ENCODE data around the gene SMCO1. TPM values are rescaled to one million over a fixed set of nuclear protein-coding genes. Genes with fewer than 3 reads are reported as not detected.

The SMCO1 gene
- total and polyA plus RNA-seq, 2 experiments from 2014 or later, result not detected

DNA sequence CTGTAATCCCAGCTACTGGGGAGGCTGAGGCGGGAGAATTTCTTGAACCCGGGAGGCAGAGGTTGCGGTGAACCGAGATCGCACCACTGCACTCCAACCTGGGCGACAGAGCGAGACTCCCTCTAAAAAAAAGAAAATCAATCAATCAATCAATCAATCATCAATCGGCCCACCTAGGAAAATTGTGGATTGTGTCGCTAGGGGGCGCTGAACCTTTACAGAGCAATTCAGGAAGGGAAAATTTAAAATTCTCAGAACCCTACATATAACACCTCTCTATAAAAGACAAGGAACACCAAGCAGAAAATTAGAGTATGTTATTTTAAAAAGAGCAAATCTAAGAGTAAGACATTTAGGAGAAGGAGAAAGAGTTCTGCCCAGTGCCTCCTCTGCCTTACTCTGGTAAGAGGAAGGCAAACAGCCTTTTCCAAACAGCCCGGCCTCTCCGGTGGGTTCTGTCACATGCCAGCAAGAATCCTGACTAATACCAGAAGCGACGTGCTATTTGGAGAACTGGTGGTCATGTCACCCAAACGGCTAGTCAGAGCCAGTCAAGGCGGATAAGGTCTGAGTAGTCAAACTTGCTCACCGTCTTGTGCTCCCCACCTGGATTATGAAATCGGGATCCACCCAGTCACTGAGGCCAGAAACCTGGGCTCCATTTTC lies 22.3 kb upstream of the SMCO1 start:
- ATAC-seq, result 0 out of 3 replicates have a peak, but pooled peaks have one; percentile 14
- no peak overlapping the region for H3K27ac Mint-ChIP-seq

DNA sequence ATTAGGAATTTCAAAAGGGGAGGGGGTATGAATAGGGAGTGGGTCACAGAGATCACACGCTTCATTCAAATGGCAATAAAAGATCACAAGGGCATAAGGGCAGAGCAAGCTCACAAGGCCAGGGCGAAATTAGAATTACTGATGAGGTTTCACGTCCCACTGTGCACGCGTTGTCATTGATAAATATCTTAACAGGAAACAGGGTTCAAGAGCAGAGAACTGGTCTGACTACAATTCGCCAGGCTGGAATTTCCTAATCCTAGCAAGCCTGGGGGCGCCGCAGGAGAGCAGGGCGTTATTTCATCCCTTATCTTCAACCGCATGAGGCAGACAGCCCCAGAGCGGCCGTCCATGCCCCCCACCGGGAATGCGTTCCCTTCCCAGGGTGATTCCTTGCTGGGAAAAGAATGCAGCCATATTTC lies 18.1 kb upstream of the SMCO1 start:
- Mint-ChIP-seq H3K9me3 (peaks cover 20% of the 10 kb centered on the region), H3K4me3 (peak overlapping the region; percentile 7; the same call in 2 of the 3 replicates), H3K27ac (peak overlapping the region; percentile 34; the same call in 1 of the 2 replicates), H3K36me3 (ENCODE audit: low read depth) (peaks cover 11% of the 10 kb centered on the region), H3K27me3 (ENCODE audit: insufficient read depth, low read depth, poor library complexity) (peaks cover 13% of the 10 kb centered on the region), H3K4me1 (peaks cover 13% of the 10 kb centered on the region)
- Histone ChIP-seq H3K36me3 (ENCODE audit: insufficient read depth) (no peaks in the 10 kb centered on the region), H3K9me2 (ENCODE audit: insufficient read depth) (no peaks in the 10 kb centered on the region), H3K4me1 (ENCODE audit: insufficient read depth) (no peaks in the 10 kb centered on the region; the same call in 1 of the 2 replicates), H3K27ac (ENCODE audit: low read depth) (peak overlapping the region; percentile 34; the same call in 1 of the 2 replicates), H3K4me3 (no peak overlapping the region), H3K79me2 (replicated peaks; ENCODE audit: insufficient read depth) (no peaks in the 10 kb centered on the region), H2AFZ (0 out of 2 replicates have a peak overlapping the region, but pooled peaks have one; percentile 45), H4K20me1 (replicated peaks; ENCODE audit: insufficient read depth) (no peaks in the 10 kb centered on the region), H3K27me3 (ENCODE audit: insufficient read depth) (no peaks in the 10 kb centered on the region), H3K4me2 (peak overlapping the region; percentile 52), H3F3A (replicated peaks; ENCODE audit: low read depth) (no peaks in the 10 kb centered on the region; the same call in 1 of the 2 replicates)
- peak; percentile 55 for ATAC-seq
- DNase-seq (ENCODE audit: low spot score), result peak; percentile 72
- TF ChIP-seq STAT1 (IDR thresholded peaks at IDR 0.05; ENCODE audit: unreplicated experiment) (no peak), NANOG (IDR thresholded peaks at IDR 0.05; ENCODE audit: borderline replicate concordance) (no peak), EZH2phosphoT487 (IDR thresholded peaks at IDR 0.05; ENCODE audit: unreplicated experiment) (no peak), POLR2AphosphoS5 (IDR thresholded peaks at IDR 0.05; ENCODE audit: low read depth) (no peak), ZNF331 (CRISPR knock-in tag; IDR thresholded peaks at IDR 0.05; ENCODE audit: low read depth) (no peak)
- TF ChIP-seq, protein P1, sequence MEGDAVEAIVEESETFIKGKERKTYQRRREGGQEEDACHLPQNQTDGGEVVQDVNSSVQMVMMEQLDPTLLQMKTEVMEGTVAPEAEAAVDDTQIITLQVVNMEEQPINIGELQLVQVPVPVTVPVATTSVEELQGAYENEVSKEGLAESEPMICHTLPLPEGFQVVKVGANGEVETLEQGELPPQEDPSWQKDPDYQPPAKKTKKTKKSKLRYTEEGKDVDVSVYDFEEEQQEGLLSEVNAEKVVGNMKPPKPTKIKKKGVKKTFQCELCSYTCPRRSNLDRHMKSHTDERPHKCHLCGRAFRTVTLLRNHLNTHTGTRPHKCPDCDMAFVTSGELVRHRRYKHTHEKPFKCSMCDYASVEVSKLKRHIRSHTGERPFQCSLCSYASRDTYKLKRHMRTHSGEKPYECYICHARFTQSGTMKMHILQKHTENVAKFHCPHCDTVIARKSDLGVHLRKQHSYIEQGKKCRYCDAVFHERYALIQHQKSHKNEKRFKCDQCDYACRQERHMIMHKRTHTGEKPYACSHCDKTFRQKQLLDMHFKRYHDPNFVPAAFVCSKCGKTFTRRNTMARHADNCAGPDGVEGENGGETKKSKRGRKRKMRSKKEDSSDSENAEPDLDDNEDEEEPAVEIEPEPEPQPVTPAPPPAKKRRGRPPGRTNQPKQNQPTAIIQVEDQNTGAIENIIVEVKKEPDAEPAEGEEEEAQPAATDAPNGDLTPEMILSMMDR (conservative IDR thresholded peaks at IDR 0.05; ENCODE audit: low read depth in 2 of 2), result no peak
- TF ChIP-seq, protein P2, sequence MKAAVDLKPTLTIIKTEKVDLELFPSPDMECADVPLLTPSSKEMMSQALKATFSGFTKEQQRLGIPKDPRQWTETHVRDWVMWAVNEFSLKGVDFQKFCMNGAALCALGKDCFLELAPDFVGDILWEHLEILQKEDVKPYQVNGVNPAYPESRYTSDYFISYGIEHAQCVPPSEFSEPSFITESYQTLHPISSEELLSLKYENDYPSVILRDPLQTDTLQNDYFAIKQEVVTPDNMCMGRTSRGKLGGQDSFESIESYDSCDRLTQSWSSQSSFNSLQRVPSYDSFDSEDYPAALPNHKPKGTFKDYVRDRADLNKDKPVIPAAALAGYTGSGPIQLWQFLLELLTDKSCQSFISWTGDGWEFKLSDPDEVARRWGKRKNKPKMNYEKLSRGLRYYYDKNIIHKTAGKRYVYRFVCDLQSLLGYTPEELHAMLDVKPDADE (IDR thresholded peaks at IDR 0.05), result no peak

More for the DNA sequence above, 22.3 kb upstream of the SMCO1 start:
- TF ChIP-seq, protein P2 (IDR thresholded peaks at IDR 0.05), result no peak
- TF ChIP-seq, protein P1 (conservative IDR thresholded peaks at IDR 0.05; ENCODE audit: low read depth in 2 of 2), result peak; percentile 76 to 95
- Histone ChIP-seq H3F3A (replicated peaks; ENCODE audit: low read depth) (no peaks in the 10 kb centered on the region), H2AFZ (no peak overlapping the region; the same call in 1 of the 2 replicates), H3K4me2 (no peak overlapping the region), H3K27ac (ENCODE audit: low read depth) (no peak overlapping the region), H3K27me3 (ENCODE audit: insufficient read depth) (no peaks in the 10 kb centered on the region), H4K20me1 (replicated peaks; ENCODE audit: insufficient read depth) (no peaks in the 10 kb centered on the region), H3K4me1 (ENCODE audit: insufficient read depth) (no peaks in the 10 kb centered on the region; the same call in 1 of the 2 replicates), H3K36me3 (ENCODE audit: insufficient read depth) (no peaks in the 10 kb centered on the region), H3K4me3 (no peak overlapping the region), H3K79me2 (replicated peaks; ENCODE audit: insufficient read depth) (no peaks in the 10 kb centered on the region), H3K9me2 (ENCODE audit: insufficient read depth) (no peaks in the 10 kb centered on the region)
- H3K4me3 Mint-ChIP-seq, result no peak overlapping the region
- DNase-seq (ENCODE audit: low spot score), result peak; percentile 80
- H3K9me3 Mint-ChIP-seq, result no peaks in the 10 kb centered on the region; the same call in 2 of the 3 replicates
- H3K36me3 Mint-ChIP-seq (ENCODE audit: low read depth), result no peaks in the 10 kb centered on the region; the same call in 2 of the 3 replicates
- H3K4me1 Mint-ChIP-seq, result peaks cover 13% of the 10 kb centered on the region
- peaks cover 8% of the 10 kb centered on the region for H3K27me3 Mint-ChIP-seq (ENCODE audit: insufficient read depth, low read depth, poor library complexity)

All from GM23338 (cell line).